Activated CD4-positive, alpha-beta T cell treated with anti-CD3 and anti-CD28 coated beads, Interleukin-2, amount 10 ng/mL, durations not matched to agents 7 days and 5 days (primary cell): ENCODE measurements around the gene ZNF670. TPM values are rescaled to one million over a fixed set of nuclear protein-coding genes. Genes with fewer than 3 reads are reported as not detected.
"Not testable (repeated sequence)": the region's sequence is repeated elsewhere in the genome, so short reads cannot be mapped to it uniquely, and the experiment has no call there.

Experiments
- CTCF ChIA-PET: fragments of 350-600 bp; sonication (Branson Sonifier 250); formaldehyde crosslinking; loops from one replicate; lab custom pipeline; 2021; ENCODE audit warnings: antibody characterized with exemption; lab: Charles Lee
- POLR2A ChIA-PET: fragments of 350-600 bp; sonication (Branson Sonifier 250); formaldehyde crosslinking; loops from one replicate; lab custom pipeline; 2021; ENCODE audit warnings: antibody characterized with exemption; lab: Charles Lee
- DNase-seq: peaks from one replicate; pipeline ENCODE4 v3.0.0-alpha.2; 2020
- H3K27ac Mint-ChIP-seq: one replicate; pipeline ENCODE4 v1.8.0; 2021; ENCODE audit warnings: mild to moderate bottlenecking, moderate library complexity, mixed read lengths
- H3K27me3 Mint-ChIP-seq: one replicate; pipeline ENCODE4 v1.8.0; 2021; ENCODE audit warnings: mixed read lengths
- H3K36me3 Mint-ChIP-seq: one replicate; pipeline ENCODE4 v1.8.0; 2021; ENCODE audit warnings: low read depth, mixed read lengths
- H3K4me1 Mint-ChIP-seq: one replicate; pipeline ENCODE4 v1.8.0; 2021; ENCODE audit warnings: mixed read lengths
- H3K4me3 Mint-ChIP-seq: one replicate; pipeline ENCODE4 v1.8.0; 2021; ENCODE audit warnings: mild to moderate bottlenecking, moderate library complexity, mixed read lengths
- H3K9me3 Mint-ChIP-seq: one replicate; pipeline ENCODE4 v1.8.0; 2021; ENCODE audit warnings: mixed read lengths
- total RNA-seq, 2 experiments: library from RNA; stranded (reverse); gene quantifications; one replicate each; pipeline ENCODE4 v1.2.3, GENCODE V29; 2021

The ZNF670 gene
- total RNA-seq, 2 experiments from 2014 or later: 1.1 to 1.2 TPM

DNA sequence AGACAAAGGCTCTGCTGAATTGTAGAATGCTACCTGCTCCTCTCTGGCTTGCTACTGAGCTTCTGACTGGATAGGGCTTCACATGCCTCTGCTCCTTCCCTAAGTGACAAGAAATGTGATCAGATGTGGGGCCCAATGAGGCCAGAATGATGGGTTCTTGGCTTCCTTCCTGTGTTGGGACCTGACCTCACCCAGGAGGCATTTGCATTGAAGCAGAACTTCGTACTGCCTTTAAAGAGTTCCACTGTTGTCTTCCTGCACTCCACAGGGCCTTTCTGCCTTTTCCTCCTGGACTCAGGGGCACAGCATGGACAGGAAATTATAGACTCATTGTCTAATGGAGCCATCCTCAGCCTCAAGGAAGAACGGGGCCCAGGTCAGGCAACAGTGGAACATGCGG is 14.3 kb downstream of the ZNF670 start:
- Mint-ChIP-seq H3K4me1 (no peaks in the 10 kb centered on the region), H3K9me3 (peaks cover 50% of the 10 kb centered on the region), H3K36me3 (peaks cover 9% of the 10 kb centered on the region), H3K4me3 (no peak overlapping the region), H3K27ac (no peak overlapping the region), H3K27me3 (no peaks in the 10 kb centered on the region)
- ChIA-PET POLR2A (no interaction called here), CTCF (no interaction called here)
- DNase-seq: no peak

DNA sequence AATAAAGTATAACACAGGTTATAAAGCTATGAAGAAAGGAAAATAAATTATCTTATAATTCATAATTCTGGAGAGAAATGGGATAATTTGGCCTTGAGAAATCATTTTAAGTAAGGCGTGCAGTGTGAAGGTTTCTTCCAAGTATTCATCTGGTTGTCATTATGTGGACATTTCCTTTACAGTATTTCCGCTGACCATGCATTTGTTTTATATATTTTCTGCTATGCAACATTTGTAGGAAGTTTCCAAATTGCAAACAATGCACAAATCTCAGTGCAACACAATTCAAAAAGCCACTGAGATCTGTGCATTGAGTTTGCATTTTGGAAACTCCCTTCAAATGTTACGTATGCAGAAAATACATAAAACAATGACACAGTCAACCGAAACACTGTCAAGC is 17.8 kb downstream of the ZNF670 start:
- POLR2A ChIA-PET: no interaction called here
- no peak overlapping the region for H3K27ac Mint-ChIP-seq
- peaks cover 12% of the 10 kb centered on the region for H3K36me3 Mint-ChIP-seq
- H3K9me3 Mint-ChIP-seq: peaks cover 58% of the 10 kb centered on the region
- CTCF ChIA-PET: no interaction called here
- H3K4me3 Mint-ChIP-seq: no peak overlapping the region
- H3K27me3 Mint-ChIP-seq: no peaks in the 10 kb centered on the region
- H3K4me1 Mint-ChIP-seq: peaks cover 5% of the 10 kb centered on the region
- no peak for DNase-seq

DNA sequence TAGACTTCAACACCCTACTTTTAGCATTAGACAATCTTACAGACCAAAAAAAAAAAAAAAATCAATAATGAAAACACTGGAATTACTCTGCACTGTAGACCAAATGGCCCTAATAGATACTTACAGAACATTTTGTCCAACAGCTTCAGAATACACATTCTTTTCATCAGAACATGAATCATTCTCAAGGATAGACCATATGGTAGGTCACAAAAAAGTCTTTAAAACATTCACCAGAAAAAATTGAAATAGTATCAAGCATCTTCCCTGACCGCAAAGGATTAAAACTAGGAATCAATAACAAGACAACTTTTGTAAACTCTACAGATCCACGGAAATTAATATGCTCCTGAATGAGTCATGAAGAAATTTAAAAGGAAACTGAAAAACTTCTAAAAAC is 22.5 kb downstream of the ZNF670 start:
- peaks cover 19% of the 10 kb centered on the region for H3K36me3 Mint-ChIP-seq
- H3K27ac Mint-ChIP-seq: no peak overlapping the region
- peaks cover 7% of the 10 kb centered on the region for H3K4me1 Mint-ChIP-seq
- DNase-seq: no peak
- no peaks in the 10 kb centered on the region for H3K27me3 Mint-ChIP-seq
- ChIA-PET POLR2A (no interaction called here), CTCF (no interaction called here)
- H3K4me3 Mint-ChIP-seq: no peak overlapping the region
- H3K9me3 Mint-ChIP-seq: peaks cover 64% of the 10 kb centered on the region

DNA sequence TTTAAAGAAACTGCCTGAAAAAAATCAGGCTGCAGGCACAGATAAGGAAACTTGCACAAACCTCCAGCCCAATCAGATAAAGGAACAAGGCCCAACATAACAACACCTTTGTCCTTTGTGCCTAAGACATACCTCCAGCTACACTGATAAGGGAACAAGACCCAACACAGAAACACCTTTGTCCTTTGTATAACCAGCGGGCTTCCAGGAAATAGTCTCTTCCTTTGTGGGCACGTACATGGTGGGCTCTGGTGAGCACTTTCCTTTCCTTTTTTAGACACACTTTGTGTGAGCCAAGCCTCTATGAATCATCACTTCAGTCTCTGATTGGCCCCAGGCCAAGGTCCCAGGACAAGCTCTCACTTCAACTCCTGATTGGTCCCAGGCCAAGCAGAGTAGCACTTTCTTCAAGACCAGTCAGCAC is 23.6 kb downstream of the ZNF670 start:
- H3K9me3 Mint-ChIP-seq: peaks cover 68% of the 10 kb centered on the region
- no peaks in the 10 kb centered on the region for H3K27me3 Mint-ChIP-seq
- H3K27ac Mint-ChIP-seq: no peak overlapping the region
- DNase-seq: no peak
- ChIA-PET CTCF (no interaction called here), POLR2A (no interaction called here)
- H3K4me3 Mint-ChIP-seq: no peak overlapping the region
- H3K36me3 Mint-ChIP-seq: peaks cover 19% of the 10 kb centered on the region
- H3K4me1 Mint-ChIP-seq: peaks cover 7% of the 10 kb centered on the region

DNA sequence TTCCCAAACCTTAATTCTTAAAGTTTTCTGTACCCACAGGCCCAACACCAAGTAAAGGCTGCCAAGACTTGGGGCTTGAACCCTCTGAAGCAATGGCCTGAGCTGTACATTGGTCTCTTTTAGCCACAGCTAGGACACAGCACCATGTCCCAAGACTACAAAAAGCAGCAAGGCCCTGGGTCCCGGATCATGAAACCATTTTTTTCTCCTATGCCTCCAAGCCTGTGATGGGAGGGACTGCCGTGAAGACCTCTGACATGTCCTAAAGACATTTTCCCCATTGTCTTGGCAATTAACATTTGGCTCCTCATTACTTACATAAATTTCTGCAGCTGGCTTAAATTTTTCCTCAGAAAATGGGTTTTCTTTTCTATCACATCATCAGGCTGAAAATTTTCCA is 30.9 kb downstream of the ZNF670 start:
- peaks cover 68% of the 10 kb centered on the region for H3K9me3 Mint-ChIP-seq
- no peak overlapping the region for H3K27ac Mint-ChIP-seq
- DNase-seq: no peak
- POLR2A ChIA-PET: no interaction called here
- CTCF ChIA-PET: no interaction called here
- H3K4me3 Mint-ChIP-seq: no peak overlapping the region
- H3K27me3 Mint-ChIP-seq: no peaks in the 10 kb centered on the region
- no peaks in the 10 kb centered on the region for H3K4me1 Mint-ChIP-seq
- peaks cover 8% of the 10 kb centered on the region for H3K36me3 Mint-ChIP-seq

DNA sequence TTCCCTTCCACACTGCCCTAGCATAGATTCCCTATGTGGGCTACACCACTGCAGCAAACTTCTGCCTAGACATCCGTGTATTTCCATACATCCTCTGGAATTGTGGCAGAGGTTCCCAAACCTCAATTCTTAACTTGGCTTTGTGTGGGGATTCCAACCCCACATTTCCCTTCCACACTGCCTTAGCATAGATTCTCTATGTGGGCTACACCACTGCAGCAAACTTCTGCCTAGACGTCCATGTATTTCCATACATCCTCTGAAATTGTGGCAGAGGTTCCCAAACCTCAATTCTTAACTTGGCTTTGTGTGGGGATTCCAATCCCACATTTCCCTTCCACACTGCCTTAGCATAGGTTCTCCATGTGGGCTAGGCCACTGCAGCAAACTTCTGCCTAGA is 31.4 kb downstream of the ZNF670 start:
- ChIA-PET POLR2A (no interaction called here), CTCF (no interaction called here)
- Mint-ChIP-seq H3K9me3 (peaks cover 68% of the 10 kb centered on the region), H3K36me3 (peaks cover 9% of the 10 kb centered on the region), H3K27me3 (no peaks in the 10 kb centered on the region), H3K27ac (no peak overlapping the region), H3K4me1 (no peaks in the 10 kb centered on the region), H3K4me3 (no peak overlapping the region)
- no peak for DNase-seq

DNA sequence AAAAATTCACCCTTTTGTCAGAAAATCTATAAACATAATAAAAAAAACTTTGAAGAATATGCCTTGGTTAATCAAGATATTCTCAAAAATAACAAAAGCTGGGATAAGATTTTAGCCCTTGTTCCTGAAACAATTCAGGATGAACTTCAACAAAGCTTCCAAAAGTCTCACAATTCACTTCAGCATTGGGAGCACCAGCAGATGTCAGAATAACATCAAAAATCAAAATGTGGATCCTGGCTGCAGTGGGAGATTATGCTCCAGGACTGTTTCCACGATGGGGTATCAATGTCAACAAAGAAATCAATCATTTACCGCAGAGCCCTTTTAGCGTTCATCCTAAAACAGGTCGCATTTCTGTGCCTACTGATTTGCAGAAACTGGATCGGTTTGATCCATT is 35.2 kb downstream of the ZNF670 start:
- Mint-ChIP-seq H3K9me3 (peaks cover 62% of the 10 kb centered on the region), H3K4me3 (no peak overlapping the region), H3K27ac (no peak overlapping the region), H3K27me3 (no peaks in the 10 kb centered on the region), H3K4me1 (no peaks in the 10 kb centered on the region), H3K36me3 (peaks cover 15% of the 10 kb centered on the region)
- POLR2A ChIA-PET: no interaction called here
- no peak for DNase-seq
- CTCF ChIA-PET: no interaction called here

DNA sequence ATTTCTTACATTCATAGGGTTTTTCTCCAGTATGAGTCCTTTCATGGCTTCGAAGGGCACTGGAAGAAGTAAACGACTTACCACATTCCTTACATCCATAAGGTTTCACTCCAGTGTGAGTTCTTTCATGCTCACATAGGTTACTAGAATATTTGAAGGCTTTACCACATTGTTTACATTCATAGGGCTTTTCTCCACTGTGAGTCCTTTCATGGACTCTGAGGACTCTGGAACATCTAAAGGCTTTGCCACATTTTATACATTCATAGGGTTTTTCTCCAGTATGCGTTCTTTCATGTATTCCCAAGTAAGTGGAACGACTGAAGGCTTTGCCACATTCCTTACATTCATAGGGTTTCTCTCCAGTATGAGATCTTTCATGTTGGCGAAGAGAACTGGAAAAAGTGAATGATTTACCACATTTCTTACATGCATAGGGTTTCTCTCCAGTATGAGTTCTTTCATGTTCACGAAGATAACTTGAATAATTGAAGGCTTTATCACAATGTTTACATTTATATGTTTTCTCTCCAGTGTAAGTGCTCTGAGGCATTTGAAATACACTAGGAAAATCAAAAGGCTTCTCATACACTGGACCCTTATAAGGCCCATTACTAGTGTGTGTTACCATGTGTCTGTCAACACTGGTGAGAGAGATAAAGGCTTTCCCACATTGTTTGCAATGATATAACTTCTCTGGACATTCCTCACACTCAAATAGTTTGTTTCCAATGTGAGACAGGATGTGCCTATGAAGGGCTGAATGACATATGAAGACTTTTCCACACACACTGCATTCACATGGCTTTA is 40.9 kb downstream of the ZNF670 start:
- Mint-ChIP-seq H3K27me3 (no peaks in the 10 kb centered on the region), H3K27ac (no peak overlapping the region), H3K4me3 (no peak overlapping the region), H3K4me1 (no peaks in the 10 kb centered on the region), H3K36me3 (peaks cover 34% of the 10 kb centered on the region), H3K9me3 (peaks cover 62% of the 10 kb centered on the region)
- ChIA-PET POLR2A (no interaction called here), CTCF (no interaction called here)
- DNase-seq: no peak

DNA sequence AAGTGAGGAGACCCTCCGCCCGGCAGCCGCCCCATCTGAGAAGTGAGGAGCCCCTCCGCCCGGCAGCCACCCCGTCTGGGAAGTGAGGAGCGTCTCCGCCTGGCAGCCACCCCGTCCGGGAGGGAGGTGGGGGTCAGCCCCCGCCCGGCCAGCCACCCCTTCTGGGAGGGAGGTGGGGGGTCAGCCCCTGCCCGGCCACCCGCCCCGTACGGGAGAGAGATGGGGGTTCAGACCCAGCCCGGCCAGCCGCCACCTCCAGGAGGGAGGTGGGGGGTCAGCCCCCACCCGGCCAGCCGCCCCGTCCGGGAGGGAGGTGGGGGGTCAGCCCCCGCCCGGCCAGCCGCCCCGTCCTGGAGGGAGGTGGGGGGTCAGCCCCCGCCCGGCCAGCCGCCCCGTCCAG is 46.3 kb downstream of the ZNF670 start:
- Mint-ChIP-seq H3K36me3 (peaks cover 13% of the 10 kb centered on the region), H3K9me3 (peaks cover 54% of the 10 kb centered on the region)
- H3K4me1 Mint-ChIP-seq, CTCF ChIA-PET, DNase-seq, H3K27me3 Mint-ChIP-seq, POLR2A ChIA-PET, H3K4me3 Mint-ChIP-seq, H3K27ac Mint-ChIP-seq: not testable (repeated sequence)

Other genes with a start within 250 kb of the ZNF670 start
- 10 to 100 TPM; 32.9 to 42.4 TPM for gene AHCTF1, start 146.9 kb downstream of the ZNF670 start, total RNA-seq
- under 1 TPM; 0.10 to 0.17 TPM for gene ZNF695, start 70.8 kb downstream of the ZNF670 start, total RNA-seq
- gene ZNF669, start 25.5 kb upstream of the ZNF670 start, total RNA-seq: 10 to 100 TPM in 1 of 2 experiments, 1 to 10 TPM in 1; 9.9 to 10.0 TPM
- 10 to 100 TPM; 23.0 to 23.6 TPM for gene ZNF124, start 93.2 kb upstream of the ZNF670 start, total RNA-seq
- gene VN1R5, start 177.3 kb upstream of the ZNF670 start, total RNA-seq: not detected